K562 (cell line): ENCODE results near the gene ZNF544. TPM values are rescaled to one million over a fixed set of nuclear protein-coding genes. Genes with fewer than 3 reads are reported as not detected.

Source experiments
- LARP7 ChIP-seq: fragments of 450-650 bp; IDR thresholded peaks from 2 replicates; pipeline ENCODE4 v1.6.1; 2016
- MGA ChIP-seq: fragments of 450-650 bp; IDR thresholded peaks from 2 replicates; pipeline ENCODE4 v1.6.1; 2016; ENCODE audit warnings: mild to moderate bottlenecking, moderate library complexity
- NFRKB ChIP-seq: fragments of 450-650 bp; IDR thresholded peaks from 2 replicates; pipeline ENCODE4 v1.6.1; 2016; ENCODE audit warnings: low read depth
- REST ChIP-seq, 2 experiments: fragments of 450-650 bp; formaldehyde crosslinking in 1 of 2; IDR thresholded peaks; 2 replicates each; pipeline versions ENCODE4 v1.4.0 to v1.6.1; 2014 to 2020; ENCODE audit warnings: mild to moderate bottlenecking in 2 of 2, borderline replicate concordance in 1 of 2, low read depth in 1 of 2
- polyA plus RNA-seq, 8 experiments: library from polyadenylated mRNA; depleted of rRNA in 4 of 8; stranded (reverse) in 5 of 8; unstranded in 3 of 8; fragments of >200 nt; fragmentation: Nextera tagmentation in 2 of 8; fragmentation: Illumina TruSeq in 1 of 8; extraction: Ambion mirVana in 2 of 8; extraction: Trizol in 1 of 8; gene quantifications; 2 replicates each; pipeline versions ENCODE4 v1.2.1 to v1.2.3, GENCODE V29; 2011 to 2014; ENCODE audit warnings: inconsistent platforms in 1 of 8, missing spikeins in 1 of 8
- total RNA-seq, 7 experiments: library from RNA; depleted of rRNA in 6 of 7; stranded (reverse); fragments of >200 nt in 6 of 7; fragmentation: Illumina TruSeq in 2 of 7; extraction: Trizol in 2 of 7; gene quantifications; 2 replicates each; pipeline versions ENCODE4 v1.2.1 to v1.2.3, GENCODE V29; 2011 to 2021; ENCODE audit warnings: low replicate concordance in 1 of 7

Gene ZNF544
- total and polyA plus RNA-seq, 9 of the 15 experiments (the other 6 are each of a cell fraction or from before 2014, with no cell fraction given), result 23.6 to 59.0 (median 41.4) TPM

- TF ChIP-seq REST (IDR thresholded peaks at IDR 0.05; ENCODE audit: borderline replicate concordance) (peak; percentile 30; the same call in 1 of the 2 replicates), REST (CRISPR knock-in tag; IDR thresholded peaks at IDR 0.05; ENCODE audit: low read depth) (peak; percentile 54; the same call in 1 of the 2 replicates), LARP7 (no peak), NFRKB (0 out of 2 replicates have a peak, but pooled peaks have one; percentile 61), MGA (peak; percentile 86)
Observed at GRCh38 chr19:58279042-58279924, 50.6 kb downstream of the ZNF544 start (continued).
